Measurements from ENCODE around the gene ACTN4.

GRCh38 chr19:38663957-38664502, 16.6 kb downstream of the ACTN4 start:
- TF ChIP-seq CTCF (conservative IDR thresholded peaks at IDR 0.05; ENCODE audit: low read length) (no peak), EZH2phosphoT487 (IDR thresholded peaks at IDR 0.05; ENCODE audit: borderline replicate concordance) (no peak)
